Measurements from ENCODE around the gene LAD1. TPM values are rescaled to one million over a fixed set of nuclear protein-coding genes. Genes with fewer than 3 reads are reported as not detected.

LAD1 gene
- total RNA-seq, 1 donor from 2014 or later: 1.9 TPM

- ATAC-seq (ENCODE audit: poor library complexity) (no peak), DNase-seq (peak; percentile 10)
- intact Hi-C loops (cut with DNase I): loop anchor here (5.0 kb wide), 1 partner anchor 87 kb away; no protein-coding TSS in a partner anchor
Measured at GRCh38 chr1:201344206-201345080, 54.7 kb downstream of the LAD1 start.

- intact Hi-C loops (cut with DNase I): no loop called here
- ATAC-seq (ENCODE audit: poor library complexity): no peak
- no peak for DNase-seq
Measured at GRCh38 chr1:201341377-201341776, 57.7 kb downstream of the LAD1 start.

- no peak for DNase-seq
- intact Hi-C loops (cut with DNase I): no loop called here
- no peak for ATAC-seq (ENCODE audit: poor library complexity)
Measured at GRCh38 chr1:201336711-201337450, 62.2 kb downstream of the LAD1 start.

GRCh38 chr1:201335901-201336300 is 63.2 kb downstream of the LAD1 start:
- DNase-seq: no peak
- intact Hi-C loops (cut with DNase I): no loop called here

GRCh38 chr1:201335174-201335870 is 63.8 kb downstream of the LAD1 start:
- DNase-seq: no peak
- no peak for ATAC-seq (ENCODE audit: poor library complexity)
- intact Hi-C loops (cut with DNase I): no loop called here

More at GRCh38 chr1:201335901-201336300, 63.2 kb downstream of the LAD1 start:
- ATAC-seq (ENCODE audit: poor library complexity): no peak

- no peak for DNase-seq
- no peak for ATAC-seq (ENCODE audit: poor library complexity)
- intact Hi-C loops (cut with DNase I): no loop called here
Measured at GRCh38 chr1:201334325-201335173, 64.6 kb downstream of the LAD1 start.

GRCh38 chr1:201332616-201333335 is 66.3 kb downstream of the LAD1 start:
- intact Hi-C loops (cut with DNase I): no loop called here
- DNase-seq: no peak
- no peak for ATAC-seq (ENCODE audit: poor library complexity)

GRCh38 chr1:201332021-201332420 is 67.1 kb downstream of the LAD1 start:
- intact Hi-C loops (cut with DNase I): no loop called here
- ATAC-seq (ENCODE audit: poor library complexity) (no peak), DNase-seq (no peak)

GRCh38 chr1:201331166-201331565 is 68.0 kb downstream of the LAD1 start:
- DNase-seq: no peak
- intact Hi-C loops (cut with DNase I): no loop called here

More at GRCh38 chr1:201331166-201331565, 68.0 kb downstream of the LAD1 start:
- no peak for ATAC-seq (ENCODE audit: poor library complexity)

Other genes starting within 250 kb of the LAD1 start
- gene TMEM9, start 244.8 kb downstream of the LAD1 start, total RNA-seq: 20.7 TPM
- gene IGFN1, start 208.5 kb downstream of the LAD1 start, total RNA-seq: not detected
- gene PKP1, start 115.8 kb downstream of the LAD1 start, total RNA-seq: 0.08 TPM
- gene TNNT2, start 21.6 kb downstream of the LAD1 start, total RNA-seq: 9,128 TPM
- gene TNNI1, start 22.4 kb upstream of the LAD1 start, total RNA-seq: 4.3 TPM
- gene PHLDA3, start 69.9 kb upstream of the LAD1 start, total RNA-seq: 21.5 TPM
- gene CSRP1, start 107.8 kb upstream of the LAD1 start, total RNA-seq: 53.1 TPM
- gene NAV1, start 139.8 kb upstream of the LAD1 start, total RNA-seq: 66.6 TPM

All from Right ventricle myocardium superior (tissue), 1 donor.